PC-3 (cell line): ENCODE measurements around the gene SPTAN1. TPM values are rescaled to one million over a fixed set of nuclear protein-coding genes. Genes with fewer than 3 reads are reported as not detected.

ENCODE experiments used
- ATAC-seq: fragments of 200-7000 bp; cut with Tn5 transposase; 2 replicates; pipeline ENCODE4 v1.9.1; 2020; ENCODE audit warnings: mild to moderate bottlenecking, moderate library complexity
- BruUV-seq: library from RNA; stranded (reverse); fragments of 400-500 nt; replicated peaks from 2 replicates; lab custom pipeline; 2021; lab: Mats Ljungman, UMichigan
- CTCF ChIA-PET: fragments of 300-600 bp; sonication (Branson Sonifier 250); formaldehyde crosslinking; loops from one replicate; lab custom pipeline; 2022; ENCODE audit warnings: antibody characterized with exemption; lab: Charles Lee
- POLR2A ChIA-PET: fragments of 300-600 bp; sonication (Branson Sonifier 250); formaldehyde crosslinking; loops from one replicate; lab custom pipeline; 2022; ENCODE audit warnings: antibody characterized with exemption; ENCODE audit not compliant: unreplicated experiment; lab: Charles Lee
- DNase-seq: peaks from one replicate; pipeline ENCODE4 v3.0.0-alpha.2; 2015
- H2AFZ ChIP-seq: fragments of 300-600 bp; sonication (generic); 2 replicates; pipeline ENCODE4 v1.6.0; 2016; ENCODE audit warnings: antibody characterized with exemption, low read length
- H3F3A ChIP-seq: fragments of 300-600 bp; sonication (generic); one replicate; pipeline ENCODE4 v1.6.0; 2017; ENCODE audit warnings: antibody characterized with exemption, low read length, control low read depth, mild to moderate bottlenecking; ENCODE audit not compliant: unreplicated experiment
- H3K27ac ChIP-seq: fragments of 300-600 bp; sonication (generic); 2 replicates; pipeline ENCODE4 v1.5.1; 2016; ENCODE audit warnings: mild to moderate bottlenecking, low read length
- H3K27me3 ChIP-seq: fragments of 300-600 bp; sonication (generic); 2 replicates; pipeline ENCODE4 v1.6.1; 2016; ENCODE audit warnings: low read length, mixed read lengths
- H3K36me3 ChIP-seq: fragments of 300-600 bp; sonication (generic); 2 replicates; pipeline ENCODE4 v1.6.1; 2016; ENCODE audit warnings: low read depth, mixed run types, low read length, mixed read lengths
- H3K4me1 ChIP-seq: fragments of 300-600 bp; sonication (generic); 2 replicates; pipeline ENCODE4 v1.5.1; 2016; ENCODE audit warnings: low read length; ENCODE audit not compliant: insufficient read depth
- H3K4me2 ChIP-seq: fragments of 300-600 bp; sonication (generic); 2 replicates; pipeline ENCODE4 v1.6.0; 2016; ENCODE audit warnings: low read length
- H3K4me3 ChIP-seq: fragments of 300-600 bp; sonication (generic); 2 replicates; pipeline ENCODE4 v1.5.1; 2016; ENCODE audit warnings: mild to moderate bottlenecking, low read length, mixed read lengths
- H3K79me2 ChIP-seq: fragments of 300-600 bp; sonication (generic); 2 replicates; pipeline ENCODE4 v1.6.1; 2017; ENCODE audit warnings: low read length, mixed read lengths
- H3K9ac ChIP-seq: fragments of 300-600 bp; sonication (generic); 2 replicates; pipeline ENCODE4 v1.6.0; 2016; ENCODE audit warnings: mild to moderate bottlenecking, low read length
- H3K9me2 ChIP-seq: fragments of 300-600 bp; sonication (generic); replicated peaks from 2 replicates; pipeline ENCODE4 v1.6.1; 2016; ENCODE audit warnings: mixed run types, low read length, mixed read lengths
- H3K9me3 ChIP-seq: fragments of 300-600 bp; sonication (generic); 2 replicates; pipeline ENCODE4 v1.6.1; 2016; ENCODE audit warnings: low read length, mixed read lengths
- H4K20me1 ChIP-seq: fragments of 300-600 bp; sonication (generic); 2 replicates; pipeline ENCODE4 v1.6.1; 2016; ENCODE audit warnings: low read length, mixed read lengths
- EZH2 ChIP-seq: fragments of 300-600 bp; sonication (generic); IDR thresholded peaks from one replicate; pipeline ENCODE4 v1.6.1; 2017; ENCODE audit warnings: antibody characterized with exemption, mild to moderate bottlenecking, low read length; ENCODE audit not compliant: unreplicated experiment
- EZH2phosphoT487 ChIP-seq: fragments of 300-600 bp; sonication (generic); IDR thresholded peaks from 2 replicates; pipeline ENCODE4 v1.6.1; 2018; ENCODE audit warnings: mild to moderate bottlenecking, antibody characterized with exemption, low read length, borderline replicate concordance
- intact Hi-C: fragments of 100-400 bp; cut with micrococcal nuclease; formaldehyde crosslinking; loops from 2 replicates; pipeline ENCODE4 v1.9.0; 2023
- total RNA-seq: library from RNA; depleted of rRNA; stranded (reverse); fragments of >200 nt; gene quantifications from 2 replicates; pipeline ENCODE4 v1.2.3, GENCODE V29; 2014
- TF ChIP-seq, protein P1 (sequence below): fragments of 300-600 bp; sonication (generic); conservative IDR thresholded peaks from 2 replicates; pipeline ENCODE4 v1.5.1; 2017; ENCODE audit warnings: antibody characterized with exemption, low read depth, mild to moderate bottlenecking, low read length

The SPTAN1 gene
- total RNA-seq, 1 experiment from 2014 or later: 221 TPM

DNA sequence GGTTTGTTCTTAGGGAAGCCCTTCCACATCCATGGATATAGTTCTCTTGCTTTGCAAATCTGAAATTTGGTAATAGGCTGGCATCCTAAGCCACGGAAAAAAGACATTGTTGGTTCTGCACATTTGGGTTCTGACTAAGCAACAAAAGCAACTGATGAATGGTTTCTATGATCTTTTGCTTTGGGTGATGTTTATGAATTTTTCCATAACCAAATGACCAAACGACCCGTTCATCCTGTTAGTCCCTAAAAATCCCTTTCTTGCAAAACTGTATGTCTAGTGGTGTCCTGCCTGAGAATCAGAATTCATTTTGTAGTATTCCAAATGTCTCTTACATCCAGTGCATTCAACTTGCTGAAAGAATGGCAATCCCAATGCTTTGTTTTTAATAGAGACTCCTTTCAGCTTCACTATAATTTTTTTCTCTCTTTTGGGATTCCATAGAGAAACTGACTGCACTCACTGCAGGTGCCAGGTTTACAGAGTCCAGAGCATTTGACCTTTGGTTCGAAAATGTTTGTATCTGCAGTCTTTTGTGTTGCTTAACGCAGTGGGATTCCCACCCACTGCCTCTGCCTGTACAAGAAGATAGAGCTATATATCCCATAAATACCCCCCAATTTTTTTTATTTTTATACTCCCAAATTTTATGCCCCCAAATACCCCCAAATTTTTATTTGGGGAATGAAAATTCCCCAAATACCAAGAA, 4.7 kb downstream of the SPTAN1 start:
- ATAC-seq: no peak

DNA sequence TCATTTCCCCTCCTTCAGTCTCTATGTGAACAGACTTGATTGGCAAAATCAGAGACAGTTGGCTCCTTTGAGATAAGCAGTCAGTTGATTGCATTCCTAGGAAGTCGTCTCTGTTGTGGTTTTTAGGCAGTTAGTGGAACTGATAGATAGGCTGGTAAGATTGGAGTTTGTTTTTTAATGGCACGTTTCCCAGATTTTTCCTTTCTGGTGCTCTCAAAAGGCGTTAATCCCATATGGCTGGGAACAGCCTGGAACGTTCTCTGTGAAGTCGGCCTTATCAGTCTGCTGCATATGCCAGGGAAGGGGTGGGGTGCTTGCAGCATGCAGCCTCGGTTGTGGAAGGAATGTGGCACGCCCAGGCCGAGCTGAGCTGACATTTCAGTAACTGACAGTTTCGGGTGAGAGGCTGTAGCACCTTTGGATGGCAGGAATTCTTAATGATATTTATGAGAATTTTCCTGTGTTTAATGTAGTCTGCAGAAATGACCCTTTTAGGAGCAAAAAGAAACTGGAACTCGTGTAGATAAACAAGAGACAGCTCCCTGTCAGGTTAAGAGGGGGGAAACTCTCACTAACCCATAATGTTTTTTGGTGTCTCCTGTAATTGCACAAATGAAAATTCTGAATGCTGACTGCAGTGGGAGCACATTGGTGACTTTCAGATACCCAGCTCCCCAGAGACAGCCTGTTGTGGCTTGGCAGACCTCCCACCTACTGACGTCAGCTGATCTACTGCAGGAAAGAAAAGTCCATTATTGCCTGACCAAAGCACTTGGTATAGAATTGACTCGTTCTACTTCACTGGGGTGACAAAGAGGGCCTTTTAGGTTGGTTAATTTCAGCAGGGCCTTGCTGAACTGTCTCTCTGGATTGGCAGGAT, 6.3 kb downstream of the SPTAN1 start:
- Histone ChIP-seq H3K27ac (peak overlapping the region; percentile 89), H2AFZ (no peak overlapping the region), H3K79me2 (peaks cover 92% of the 10 kb centered on the region), H3K4me1 (peaks cover 55% of the 10 kb centered on the region), H4K20me1 (peaks cover 18% of the 10 kb centered on the region), H3F3A (peaks cover 12% of the 10 kb centered on the region), H3K9me3 (no peaks in the 10 kb centered on the region), H3K27me3 (no peaks in the 10 kb centered on the region), H3K36me3 (no peaks in the 10 kb centered on the region; the same call in 1 of the 2 replicates), H3K9ac (peak overlapping the region; percentile 41), H3K4me3 (peak overlapping the region; percentile 46), H3K4me2 (peak overlapping the region; percentile 80), H3K9me2 (no peaks in the 10 kb centered on the region)
- peak; percentile 76 for DNase-seq
- BruUV-seq: no TSS peak
- no peak for TF ChIP-seq EZH2
- TF ChIP-seq, protein P1, sequence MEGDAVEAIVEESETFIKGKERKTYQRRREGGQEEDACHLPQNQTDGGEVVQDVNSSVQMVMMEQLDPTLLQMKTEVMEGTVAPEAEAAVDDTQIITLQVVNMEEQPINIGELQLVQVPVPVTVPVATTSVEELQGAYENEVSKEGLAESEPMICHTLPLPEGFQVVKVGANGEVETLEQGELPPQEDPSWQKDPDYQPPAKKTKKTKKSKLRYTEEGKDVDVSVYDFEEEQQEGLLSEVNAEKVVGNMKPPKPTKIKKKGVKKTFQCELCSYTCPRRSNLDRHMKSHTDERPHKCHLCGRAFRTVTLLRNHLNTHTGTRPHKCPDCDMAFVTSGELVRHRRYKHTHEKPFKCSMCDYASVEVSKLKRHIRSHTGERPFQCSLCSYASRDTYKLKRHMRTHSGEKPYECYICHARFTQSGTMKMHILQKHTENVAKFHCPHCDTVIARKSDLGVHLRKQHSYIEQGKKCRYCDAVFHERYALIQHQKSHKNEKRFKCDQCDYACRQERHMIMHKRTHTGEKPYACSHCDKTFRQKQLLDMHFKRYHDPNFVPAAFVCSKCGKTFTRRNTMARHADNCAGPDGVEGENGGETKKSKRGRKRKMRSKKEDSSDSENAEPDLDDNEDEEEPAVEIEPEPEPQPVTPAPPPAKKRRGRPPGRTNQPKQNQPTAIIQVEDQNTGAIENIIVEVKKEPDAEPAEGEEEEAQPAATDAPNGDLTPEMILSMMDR: no peak
- TF ChIP-seq EZH2phosphoT487: no peak
- ChIA-PET POLR2A (no interaction called here), CTCF (no interaction called here)
- intact Hi-C loops: loop anchor here (10.0 kb wide), 1 partner anchor 54 kb away; the partner anchor contains the start of gene GLE1
- peak; percentile 63 for ATAC-seq

More for the DNA sequence above, 4.7 kb downstream of the SPTAN1 start:
- ChIA-PET CTCF (no interaction called here), POLR2A (interaction anchor here (0.5 kb wide), 1 partner anchor 126 kb away, joined by 10 read pairs; no protein-coding TSS in a partner anchor)
- Histone ChIP-seq H3K4me1 (peaks cover 55% of the 10 kb centered on the region), H3F3A (peaks cover 12% of the 10 kb centered on the region), H2AFZ (no peak overlapping the region), H3K9ac (no peak overlapping the region), H4K20me1 (peaks cover 26% of the 10 kb centered on the region), H3K4me3 (no peak overlapping the region), H3K4me2 (peak overlapping the region; percentile 83), H3K9me3 (no peaks in the 10 kb centered on the region), H3K9me2 (no peaks in the 10 kb centered on the region), H3K36me3 (no peaks in the 10 kb centered on the region), H3K27ac (peak overlapping the region; percentile 46), H3K79me2 (peaks cover 92% of the 10 kb centered on the region), H3K27me3 (no peaks in the 10 kb centered on the region)
- no peak for DNase-seq
- TF ChIP-seq, protein P1: no peak
- TF ChIP-seq EZH2phosphoT487 (no peak), EZH2 (no peak)
- BruUV-seq: no TSS peak
- intact Hi-C loops: loop anchor here (10.0 kb wide), 1 partner anchor 52 kb away; the partner anchor contains the start of gene GLE1
